A673 (cell line): Measurements from ENCODE around the gene VTCN1. TPM values are rescaled to one million over a fixed set of nuclear protein-coding genes. Genes with fewer than 3 reads are reported as not detected.
"Not testable (repeated sequence)": the region's sequence is repeated elsewhere in the genome, so short reads cannot be mapped to it uniquely, and the experiment has no call there.

Experiments used
- BruUV-seq: library from RNA; stranded (reverse); fragments of 400-500 nt; replicated peaks from 2 replicates; lab custom pipeline; 2021; lab: Mats Ljungman, UMichigan
- CTCF ChIA-PET: fragments of 300-600 bp; sonication (Branson Sonifier 250); formaldehyde crosslinking; loops from one replicate; lab custom pipeline; 2022; ENCODE audit warnings: antibody characterized with exemption; lab: Charles Lee
- POLR2A ChIA-PET: fragments of 300-600 bp; sonication (Branson Sonifier 250); formaldehyde crosslinking; loops from one replicate; lab custom pipeline; 2022; ENCODE audit warnings: antibody characterized with exemption; ENCODE audit not compliant: low non-redundant PET; lab: Charles Lee
- DNase-seq: peaks from one replicate; pipeline ENCODE4 v3.0.0-alpha.2; 2015; ENCODE audit warnings: low spot score
- H3K27ac ChIP-seq: fragments of 200-600 bp; sonication (generic); 2 replicates; pipeline ENCODE4 v1.5.1; 2016; ENCODE audit warnings: mixed run types, low read depth, mild to moderate bottlenecking, mixed read lengths, antibody characterized with exemption, low read length; ENCODE audit not compliant: poor library complexity, severe bottlenecking
- H3K27me3 ChIP-seq: fragments of 200-600 bp; sonication (generic); replicated peaks from 2 replicates; pipeline ENCODE4 v1.6.1; 2017; ENCODE audit warnings: mixed run types, low read depth, mild to moderate bottlenecking, mixed read lengths, antibody characterized with exemption, low read length; ENCODE audit not compliant: insufficient read depth, poor library complexity
- H3K36me3 ChIP-seq: fragments of 200-600 bp; sonication (generic); 2 replicates; pipeline ENCODE4 v1.6.1; 2016; ENCODE audit warnings: mixed run types, mild to moderate bottlenecking, mixed read lengths, antibody characterized with exemption, low read length; ENCODE audit not compliant: insufficient read depth, poor library complexity, severe bottlenecking
- H3K4me1 ChIP-seq: fragments of 200-600 bp; sonication (generic); 2 replicates; pipeline ENCODE4 v1.6.1; 2017; ENCODE audit warnings: mixed run types, mild to moderate bottlenecking, mixed read lengths, antibody characterized with exemption, low read length; ENCODE audit not compliant: insufficient read depth, poor library complexity, severe bottlenecking
- H3K4me3 ChIP-seq: fragments of 200-600 bp; sonication (generic); 2 replicates; pipeline ENCODE4 v1.5.1; 2016; ENCODE audit warnings: low read depth, mixed run types, mild to moderate bottlenecking, mixed read lengths, low read length; ENCODE audit not compliant: poor library complexity, severe bottlenecking
- H3K9me3 ChIP-seq: fragments of 200-600 bp; sonication (generic); 2 replicates; pipeline ENCODE4 v1.6.1; 2016; ENCODE audit warnings: mixed run types, low read depth, mild to moderate bottlenecking, mixed read lengths, antibody characterized with exemption, low read length; ENCODE audit not compliant: poor library complexity, severe bottlenecking
- CTCF ChIP-seq: fragments of 300-800, 200-600 bp; sonication (generic); conservative IDR thresholded peaks from 2 replicates; pipeline ENCODE4 v1.5.1; 2017; ENCODE audit warnings: low read depth, mild to moderate bottlenecking, antibody characterized with exemption, low read length, moderate library complexity, mixed read lengths
- EZH2 ChIP-seq: fragments of 200-600 bp; sonication (generic); IDR thresholded peaks from 2 replicates; pipeline ENCODE4 v1.6.1; 2017; ENCODE audit warnings: borderline replicate concordance, low read depth, mild to moderate bottlenecking, mixed read lengths, antibody characterized with exemption, low read length; ENCODE audit not compliant: poor library complexity, severe bottlenecking
- intact Hi-C: fragments of 100-400 bp; cut with micrococcal nuclease; formaldehyde crosslinking; loops from one replicate; pipeline ENCODE4 v1.10.0; 2022; ENCODE audit not compliant: unreplicated experiment
- total RNA-seq: library from RNA; stranded (reverse); gene quantifications from 2 replicates; pipeline ENCODE4 v1.2.3, GENCODE V29; 2021

Gene VTCN1
- total RNA-seq, 1 experiment from 2014 or later = not detected

- H3K9me3 ChIP-seq = no peaks in the 10 kb centered on the region
- intact Hi-C loops = no loop called here
- no peak overlapping the region for H3K4me3 ChIP-seq
- BruUV-seq = no TSS peak
- H3K4me1 ChIP-seq = no peaks in the 10 kb centered on the region
- ChIA-PET POLR2A (no interaction called here), CTCF (no interaction called here)
- no peak for TF ChIP-seq CTCF
- no peak for TF ChIP-seq EZH2
- no peak overlapping the region for H3K27ac ChIP-seq
- H3K36me3 ChIP-seq = peaks cover 6% of the 10 kb centered on the region
- DNase-seq = no peak
- H3K27me3 ChIP-seq = no peaks in the 10 kb centered on the region
Measured at GRCh38 chr1:117105722-117106121, 105.0 kb downstream of the VTCN1 start.

- H3K9me3 ChIP-seq = no peaks in the 10 kb centered on the region
- H3K27ac ChIP-seq = no peak overlapping the region
- H3K4me3 ChIP-seq = no peak overlapping the region
- H3K4me1 ChIP-seq = no peaks in the 10 kb centered on the region
- intact Hi-C loops = no loop called here
- no TSS peak for BruUV-seq
- ChIA-PET POLR2A (no interaction called here), CTCF (no interaction called here)
- no peaks in the 10 kb centered on the region for H3K27me3 ChIP-seq
- no peak for DNase-seq
- peaks cover 6% of the 10 kb centered on the region for H3K36me3 ChIP-seq
- TF ChIP-seq CTCF (no peak), EZH2 (no peak)
Measured at GRCh38 chr1:117104986-117105385, 105.7 kb downstream of the VTCN1 start.

- POLR2A ChIA-PET, DNase-seq, H3K9me3 ChIP-seq, H3K27ac ChIP-seq, H3K27me3 ChIP-seq, CTCF ChIA-PET, intact Hi-C loops, H3K4me3 ChIP-seq, H3K4me1 ChIP-seq: not testable (repeated sequence)
- H3K36me3 ChIP-seq = peaks cover 30% of the 10 kb centered on the region
- BruUV-seq = TSS peak; percentile 35
Measured at GRCh38 chr1:117101858-117102257, 108.9 kb downstream of the VTCN1 start.

- Histone ChIP-seq H3K27me3 (no peaks in the 10 kb centered on the region), H3K4me1 (no peaks in the 10 kb centered on the region), H3K27ac (no peak overlapping the region), H3K36me3 (peaks cover 35% of the 10 kb centered on the region), H3K4me3 (no peak overlapping the region), H3K9me3 (no peaks in the 10 kb centered on the region)
- no peak for DNase-seq
- BruUV-seq = no TSS peak
- CTCF ChIA-PET = no interaction called here
- POLR2A ChIA-PET = no interaction called here
- no peak for TF ChIP-seq CTCF
- intact Hi-C loops = no loop called here
Measured at GRCh38 chr1:117101334-117101733, 109.4 kb downstream of the VTCN1 start.
